Lower leg skin (tissue), 4 donors: ENCODE measurements around the gene BCL2. TPM values are rescaled to one million over a fixed set of nuclear protein-coding genes. Genes with fewer than 3 reads are reported as not detected.

ENCODE experiments used
- DNase-seq, 2 donors: peaks; one replicate each; pipeline ENCODE4 v3.0.0-alpha.2; 2019; ENCODE audit warnings: low spot score in 2 of 2
- H3K4me3 ChIP-seq: fragments of 200-600 bp; sonication (generic); 2 replicates; pipeline ENCODE4 v1.5.1; 2017; ENCODE audit warnings: mild to moderate bottlenecking, low read depth; ENCODE audit not compliant: poor library complexity, severe bottlenecking
- POLR2A ChIP-seq, 2 donors: fragments of 450-650 bp; IDR thresholded peaks; one replicate each; pipeline ENCODE4 v1.6.1; 2016 to 2017; ENCODE audit warnings: antibody characterized with exemption in 2 of 2, mild to moderate bottlenecking in 1 of 2, moderate library complexity in 1 of 2
- WGBS, 2 donors: methylation state at CpG; one replicate each; pipeline ENCODE4 v1.1.5; 2018; 5-methylcytosine and 5-hydroxymethylcytosine counted together
- intact Hi-C: fragments of 100-400 bp; cut with DNase I; formaldehyde crosslinking; loops from one replicate; pipeline ENCODE4 v1.15.0; 2023; ENCODE audit warnings: low total_unique reads
- total RNA-seq, 4 donors: library from RNA; depleted of rRNA; stranded (reverse); fragments of >200 nt; gene quantifications; one replicate each; pipeline ENCODE4 v1.1.0, GENCODE V29; 2016
- TF ChIP-seq, protein P1 (sequence below), 3 donors: fragments of 450-650 bp; IDR thresholded peaks; one replicate each; pipeline ENCODE4 v1.5.1; 2016; ENCODE audit warnings: antibody characterized with exemption in 3 of 3, mild to moderate bottlenecking in 3 of 3, moderate library complexity in 2 of 3

The BCL2 gene
- total RNA-seq, 4 donors from 2014 or later, result 12.8 to 21.7 (median 18.2) TPM

DNA sequence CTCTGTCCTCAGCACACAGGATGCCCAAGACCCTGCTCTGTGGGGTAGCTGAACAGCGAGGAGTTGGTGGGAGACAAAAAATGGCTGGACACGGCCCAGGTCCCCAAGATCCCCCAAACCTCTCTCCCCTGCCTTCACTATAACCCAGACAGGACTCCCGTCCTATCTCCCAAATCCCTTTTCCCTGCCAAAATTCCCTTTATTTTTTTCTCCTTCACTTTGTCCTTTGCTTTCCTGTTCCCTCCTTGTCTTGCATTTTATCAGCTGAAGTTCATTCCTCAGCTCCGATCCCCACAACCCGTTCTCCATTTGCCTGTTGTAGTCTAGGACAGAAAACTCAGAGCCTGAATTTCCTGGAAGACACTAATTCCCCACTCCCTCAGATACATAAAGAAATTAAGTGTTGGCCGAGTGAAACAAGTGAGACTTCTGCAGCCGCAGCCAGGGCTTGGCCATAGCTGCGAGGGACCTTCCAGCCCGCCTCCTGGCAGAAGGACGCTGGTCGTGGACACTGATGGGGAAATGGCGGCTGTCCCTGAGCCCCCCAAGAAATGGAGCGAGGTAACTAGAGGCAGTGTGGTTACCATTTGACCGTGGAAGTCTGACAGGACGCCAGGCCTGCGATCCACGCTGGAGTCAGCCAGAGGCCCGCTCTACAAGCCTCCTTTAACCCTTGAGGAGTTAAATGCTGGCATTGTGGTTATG lies 173.6 kb downstream of the BCL2 start:
- 57 to 69% methylated on average over 18 of the region's 18 CpGs for WGBS, 2 donors
- TF ChIP-seq, protein P1, sequence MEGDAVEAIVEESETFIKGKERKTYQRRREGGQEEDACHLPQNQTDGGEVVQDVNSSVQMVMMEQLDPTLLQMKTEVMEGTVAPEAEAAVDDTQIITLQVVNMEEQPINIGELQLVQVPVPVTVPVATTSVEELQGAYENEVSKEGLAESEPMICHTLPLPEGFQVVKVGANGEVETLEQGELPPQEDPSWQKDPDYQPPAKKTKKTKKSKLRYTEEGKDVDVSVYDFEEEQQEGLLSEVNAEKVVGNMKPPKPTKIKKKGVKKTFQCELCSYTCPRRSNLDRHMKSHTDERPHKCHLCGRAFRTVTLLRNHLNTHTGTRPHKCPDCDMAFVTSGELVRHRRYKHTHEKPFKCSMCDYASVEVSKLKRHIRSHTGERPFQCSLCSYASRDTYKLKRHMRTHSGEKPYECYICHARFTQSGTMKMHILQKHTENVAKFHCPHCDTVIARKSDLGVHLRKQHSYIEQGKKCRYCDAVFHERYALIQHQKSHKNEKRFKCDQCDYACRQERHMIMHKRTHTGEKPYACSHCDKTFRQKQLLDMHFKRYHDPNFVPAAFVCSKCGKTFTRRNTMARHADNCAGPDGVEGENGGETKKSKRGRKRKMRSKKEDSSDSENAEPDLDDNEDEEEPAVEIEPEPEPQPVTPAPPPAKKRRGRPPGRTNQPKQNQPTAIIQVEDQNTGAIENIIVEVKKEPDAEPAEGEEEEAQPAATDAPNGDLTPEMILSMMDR (IDR thresholded peaks at IDR 0.05), result no peak
- no peak for TF ChIP-seq POLR2A (IDR thresholded peaks at IDR 0.05)
- no peak for DNase-seq
- intact Hi-C loops, result no loop called here
- no peak overlapping the region for H3K4me3 ChIP-seq

DNA sequence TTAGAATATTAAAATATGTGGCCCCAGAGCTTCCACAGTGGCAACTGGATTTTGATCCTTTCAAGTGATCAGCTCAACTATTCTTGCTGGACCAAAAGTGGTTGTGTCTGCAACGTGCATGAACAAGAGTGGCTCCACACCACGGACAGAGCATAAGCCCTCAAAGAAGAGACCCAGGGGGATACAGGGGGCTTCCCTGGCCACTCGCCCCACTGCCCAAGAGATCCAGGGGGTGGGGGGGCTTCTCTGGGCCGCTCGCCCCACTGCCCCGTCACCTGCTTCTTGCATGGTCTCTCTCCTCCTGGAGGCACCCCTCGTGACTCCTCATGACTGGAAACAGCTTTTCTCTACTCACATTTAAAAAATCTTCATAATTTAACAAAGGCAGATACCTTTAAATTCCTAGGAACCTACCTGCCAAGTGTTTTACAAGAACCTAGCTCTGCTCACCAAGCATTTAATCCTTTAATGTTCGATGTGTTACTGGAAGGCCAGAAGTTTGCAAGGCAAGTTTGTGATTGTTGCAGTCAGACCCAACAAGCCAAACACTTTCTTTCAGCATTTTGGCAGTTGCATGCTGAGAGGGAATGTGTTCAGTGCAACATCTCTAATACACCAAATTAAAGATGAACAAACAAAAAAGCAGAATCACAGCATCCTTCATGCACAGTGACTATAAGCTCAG lies 174.3 kb downstream of the BCL2 start:
- no peak for TF ChIP-seq POLR2A (IDR thresholded peaks at IDR 0.05)
- TF ChIP-seq, protein P1 (IDR thresholded peaks at IDR 0.05), result no peak
- 76 to 80% methylated on average over 7 to 8 of the region's 8 CpGs for WGBS, 2 donors
- no peak overlapping the region for H3K4me3 ChIP-seq
- no peak for DNase-seq
- intact Hi-C loops, result no loop called here

DNA sequence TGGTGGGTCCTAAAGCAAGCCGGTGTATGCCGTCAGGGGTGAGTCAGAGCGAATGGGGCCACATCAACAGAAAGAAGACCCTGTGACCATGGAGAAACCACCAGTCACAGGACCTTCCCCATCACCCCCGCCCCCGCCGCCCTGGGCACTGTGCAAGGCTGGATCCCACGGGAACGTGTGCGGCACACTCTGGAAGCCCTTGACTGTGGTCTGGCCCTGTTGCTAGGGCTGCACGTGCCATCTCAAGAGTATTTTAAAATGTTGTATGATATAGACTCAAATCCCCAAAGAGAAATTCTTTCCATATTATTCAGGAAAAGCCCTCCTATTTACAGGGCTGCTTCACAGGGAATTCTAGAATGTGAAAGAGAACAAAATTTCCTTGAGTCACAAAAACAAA lies 174.8 kb downstream of the BCL2 start:
- 89 to 94% methylated on average over 10 of the region's 10 CpGs for WGBS, 2 donors

DNA sequence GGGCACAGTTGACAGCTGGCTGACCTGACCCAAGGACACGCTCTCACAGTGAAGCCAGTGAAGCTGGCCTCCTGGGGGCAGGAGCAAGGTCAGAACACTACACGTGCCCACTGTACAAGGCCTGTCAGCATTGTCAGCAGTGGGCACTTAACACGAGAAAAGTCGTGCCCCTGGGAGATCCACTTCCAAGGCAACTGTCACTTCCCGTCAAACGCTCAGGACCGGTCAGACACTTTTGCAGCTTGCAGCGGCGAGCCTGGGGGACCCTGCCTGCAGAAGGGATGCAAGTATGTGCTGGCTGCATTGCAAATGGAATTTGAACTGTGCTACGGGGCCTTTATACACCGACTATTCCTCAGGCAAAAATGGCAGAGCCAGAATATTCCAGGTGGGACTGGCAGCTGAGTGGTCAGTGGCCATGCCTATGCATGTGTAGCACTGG lies 176.2 kb downstream of the BCL2 start:
- TF ChIP-seq, protein P1 (IDR thresholded peaks at IDR 0.05), result no peak
- no peak for TF ChIP-seq POLR2A (IDR thresholded peaks at IDR 0.05)
- 69 to 78% methylated on average over 7 to 11 of the region's 11 CpGs for WGBS, 2 donors
- H3K4me3 ChIP-seq, result no peak overlapping the region
- intact Hi-C loops, result no loop called here
- no peak for DNase-seq

More for the DNA sequence above, 174.8 kb downstream of the BCL2 start:
- H3K4me3 ChIP-seq, result no peak overlapping the region
- intact Hi-C loops, result no loop called here
- no peak for DNase-seq
- TF ChIP-seq, protein P1 (IDR thresholded peaks at IDR 0.05), result no peak
- no peak for TF ChIP-seq POLR2A (IDR thresholded peaks at IDR 0.05)

DNA sequence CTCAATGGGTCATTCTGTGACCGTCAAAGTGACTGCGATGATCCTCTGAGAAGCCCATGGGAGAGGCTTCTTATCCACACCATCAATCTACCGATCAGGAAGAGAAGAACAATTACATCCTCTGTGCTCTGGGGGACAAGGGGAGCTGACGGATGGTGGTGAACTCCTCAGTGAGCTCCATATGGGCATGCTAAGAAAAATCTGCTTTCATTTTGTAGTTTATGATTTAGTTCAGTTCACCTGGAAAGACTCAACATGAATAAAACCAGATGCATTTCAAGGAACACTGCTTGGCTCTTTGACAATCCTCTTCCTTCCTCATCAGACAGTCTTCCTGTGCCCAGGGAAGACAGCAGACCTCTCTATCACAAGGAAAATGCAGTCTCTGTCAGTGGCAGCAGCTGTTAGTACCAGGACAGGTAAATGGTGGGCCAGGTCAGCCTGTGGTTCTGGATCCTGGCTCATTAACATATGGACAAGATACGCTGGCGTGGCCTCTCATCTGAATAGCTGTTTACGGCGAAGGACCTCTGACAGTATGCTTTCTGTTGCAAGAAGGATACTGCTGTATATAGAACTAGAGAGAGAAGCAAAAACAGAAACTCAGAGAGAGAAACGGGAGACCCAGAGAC lies 176.9 kb downstream of the BCL2 start:
- no peak for TF ChIP-seq POLR2A (IDR thresholded peaks at IDR 0.05)
- TF ChIP-seq, protein P1 (IDR thresholded peaks at IDR 0.05), result no peak
- no peak for DNase-seq
- no peak overlapping the region for H3K4me3 ChIP-seq
- intact Hi-C loops, result no loop called here
- WGBS, 2 donors, result 82 to 86% methylated on average over 9 of the region's 9 CpGs
